GM23248 (cell line): ENCODE measurements around the gene VSTM1. TPM values are rescaled to one million over a fixed set of nuclear protein-coding genes. Genes with fewer than 3 reads are reported as not detected.
"Not testable (repeated sequence)": the region's sequence is repeated elsewhere in the genome, so short reads cannot be mapped to it uniquely, and the experiment has no call there.

Source experiments
- DNase-seq: peaks from one replicate; pipeline ENCODE4 v3.0.0-alpha.2; 2015
- H2AFZ ChIP-seq: fragments of 200-600 bp; sonication (generic); 2 replicates; pipeline ENCODE4 v1.6.1; 2016; ENCODE audit warnings: antibody characterized with exemption
- H3F3A ChIP-seq: fragments of 200-600 bp; sonication (generic); 2 replicates; pipeline ENCODE4 v1.6.1; 2016; ENCODE audit warnings: mild to moderate bottlenecking, antibody characterized with exemption, mixed run types; ENCODE audit not compliant: insufficient read depth
- H3K27ac ChIP-seq: fragments of 200-600 bp; sonication (generic); 2 replicates; pipeline ENCODE4 v1.5.1; 2016; ENCODE audit warnings: mild to moderate bottlenecking
- H3K27me3 ChIP-seq: fragments of 200-600 bp; sonication (generic); replicated peaks from 2 replicates; pipeline ENCODE4 v1.6.1; 2016; ENCODE audit warnings: mild to moderate bottlenecking; ENCODE audit not compliant: insufficient read depth
- H3K36me3 ChIP-seq: fragments of 200-600 bp; sonication (generic); 2 replicates; pipeline ENCODE4 v1.6.1; 2016; ENCODE audit warnings: low read depth, mild to moderate bottlenecking
- H3K4me1 ChIP-seq: fragments of 200-600 bp; sonication (generic); 2 replicates; pipeline ENCODE4 v1.6.1; 2016; ENCODE audit warnings: mild to moderate bottlenecking; ENCODE audit not compliant: insufficient read depth
- H3K4me2 ChIP-seq: fragments of 200-600 bp; sonication (generic); one replicate; pipeline ENCODE4 v1.6.1; 2016; ENCODE audit warnings: mild to moderate bottlenecking; ENCODE audit not compliant: unreplicated experiment
- H3K4me3 ChIP-seq: fragments of 200-600 bp; sonication (generic); 2 replicates; pipeline ENCODE4 v1.5.1; 2016; ENCODE audit warnings: mild to moderate bottlenecking
- H3K79me2 ChIP-seq: fragments of 200-600 bp; sonication (generic); 2 replicates; pipeline ENCODE4 v1.6.1; 2016; ENCODE audit warnings: mild to moderate bottlenecking; ENCODE audit not compliant: insufficient read depth
- H3K9ac ChIP-seq: fragments of 200-600 bp; sonication (generic); 2 replicates; pipeline ENCODE4 v1.6.1; 2016; ENCODE audit warnings: mild to moderate bottlenecking
- H3K9me2 ChIP-seq: fragments of 200-600 bp; sonication (generic); 2 replicates; pipeline ENCODE4 v1.6.1; 2016; ENCODE audit warnings: mixed run types, mild to moderate bottlenecking, moderate library complexity; ENCODE audit not compliant: insufficient read depth
- H3K9me3 ChIP-seq: fragments of 200-600 bp; sonication (generic); one replicate; pipeline ENCODE4 v1.6.1; 2017; ENCODE audit warnings: low read depth
- H4K20me1 ChIP-seq: fragments of 200-600 bp; sonication (generic); 2 replicates; pipeline ENCODE4 v1.6.0; 2016; ENCODE audit not compliant: insufficient read depth
- EZH2 ChIP-seq: fragments of 200-600 bp; sonication (generic); IDR thresholded peaks from 2 replicates; pipeline ENCODE4 v1.6.1; 2018; ENCODE audit warnings: antibody characterized with exemption, mild to moderate bottlenecking; ENCODE audit not compliant: insufficient read depth, poor library complexity, severe bottlenecking
- EZH2phosphoT487 ChIP-seq: fragments of 200-600 bp; sonication (generic); IDR thresholded peaks from 2 replicates; pipeline ENCODE4 v1.6.1; 2018; ENCODE audit warnings: antibody characterized with exemption, moderate library complexity, mild to moderate bottlenecking, low read depth; ENCODE audit not compliant: insufficient read depth
- WGBS, 2 experiments: methylation state at CpG; one replicate each; pipeline ENCODE4 v1.1.6; 2015 to 2017; ENCODE audit warnings: low lambda C conversion rate in 2 of 2, low coverage in 1 of 2; ENCODE audit errors: missing lambda C conversion rate in 2 of 2; 5-methylcytosine and 5-hydroxymethylcytosine counted together
- in situ Hi-C: fragments of 300-500 bp; cut with MboI; formaldehyde crosslinking; loops from 2 replicates; pipeline ENCODE4 v1.15.0; 2020
- polyA plus RNA-seq: library from polyadenylated mRNA; unstranded; fragments of >200 nt; fragmentation: Nextera tagmentation; extraction: Ambion mirVana; gene quantifications from 2 replicates; pipeline ENCODE4 v1.2.1, GENCODE V29; 2016
- total RNA-seq: library from RNA; depleted of rRNA; stranded (reverse); fragments of >200 nt; shearing (Covaris generic); gene quantifications from 2 replicates; pipeline ENCODE4 v1.2.3, GENCODE V29; 2014

Gene VSTM1
- total and polyA plus RNA-seq, 2 experiments from 2014 or later = not detected

- Histone ChIP-seq H3K4me3 (no peak within 1 kb of the TSS), H4K20me1 (no peaks in the 10 kb centered on the region), H3K9me3 (no peaks in the 10 kb centered on the region), H3K4me2 (no peak within 1 kb of the TSS), H3K9me2 (no peaks in the 10 kb centered on the region), H3K79me2 (peaks cover 27% of the 10 kb centered on the region), H3F3A (no peaks in the 10 kb centered on the region), H2AFZ (no peak within 1 kb of the TSS), H3K4me1 (no peaks in the 10 kb centered on the region), H3K27me3 (no peaks in the 10 kb centered on the region), H3K27ac (no peak within 1 kb of the TSS), H3K9ac (no peak within 1 kb of the TSS), H3K36me3 (no peaks in the 10 kb centered on the region)
- WGBS, 2 experiments = 20 to 27% methylated on average over 5 of the region's 5 CpGs
- TF ChIP-seq EZH2 (no peak), EZH2phosphoT487 (no peak)
- DNase-seq = no peak
- in situ Hi-C loops = no loop called here
Observed at GRCh38 chr19:54100561-54100960, 36.9 kb upstream of the VSTM1 start, which contains the start of gene OSCAR. OSCAR (minus strand) TSS chr19:54100803; CDS start chr19:54100792, 11 bp downstream.

GRCh38 chr19:54099903-54100255 lies 36.2 kb upstream of the VSTM1 start:
- H3K36me3 ChIP-seq, H3K4me1 ChIP-seq, H3K27ac ChIP-seq, H3K9me2 ChIP-seq, H3K27me3 ChIP-seq, in situ Hi-C loops, H3K4me3 ChIP-seq, DNase-seq, H4K20me1 ChIP-seq, H3K4me2 ChIP-seq, H3F3A ChIP-seq, H2AFZ ChIP-seq, H3K9ac ChIP-seq, H3K9me3 ChIP-seq: not testable (repeated sequence)
- WGBS, 2 experiments = 68 to 77% methylated on average over 7 to 9 of the region's 9 CpGs
- H3K79me2 ChIP-seq = peaks cover 22% of the 10 kb centered on the region

- Histone ChIP-seq H3F3A (no peaks in the 10 kb centered on the region), H3K27me3 (no peaks in the 10 kb centered on the region), H3K79me2 (peaks cover 17% of the 10 kb centered on the region), H2AFZ (no peak overlapping the region), H3K9me2 (no peaks in the 10 kb centered on the region), H3K9ac (no peak overlapping the region), H3K4me3 (no peak overlapping the region), H3K27ac (no peak overlapping the region), H3K36me3 (no peaks in the 10 kb centered on the region), H3K9me3 (no peaks in the 10 kb centered on the region), H3K4me2 (no peak overlapping the region), H4K20me1 (no peaks in the 10 kb centered on the region), H3K4me1 (no peaks in the 10 kb centered on the region)
- WGBS, 2 experiments = 84 to 86% methylated on average over 12 of the region's 12 CpGs
- no peak for DNase-seq
- no peak for TF ChIP-seq EZH2phosphoT487
- in situ Hi-C loops = no loop called here
Observed at GRCh38 chr19:54099190-54099902, 35.6 kb upstream of the VSTM1 start.

GRCh38 chr19:54096617-54097106 lies 33.0 kb upstream of the VSTM1 start:
- peak overlapping the region; percentile 72 for H3K9ac ChIP-seq

GRCh38 chr19:54095859-54096616 lies 32.3 kb upstream of the VSTM1 start:
- H3K27ac ChIP-seq, H3K9me3 ChIP-seq, in situ Hi-C loops, H3K27me3 ChIP-seq, H3F3A ChIP-seq, H3K36me3 ChIP-seq, H4K20me1 ChIP-seq, H3K79me2 ChIP-seq, H3K9me2 ChIP-seq, H3K4me1 ChIP-seq: not testable (repeated sequence)
- Histone ChIP-seq H3K4me3 (peak overlapping the region; percentile 73), H3K9ac (peak overlapping the region; percentile 25; the same call in 1 of the 2 replicates), H2AFZ (peak overlapping the region; percentile 96), H3K4me2 (peak overlapping the region; percentile 60)
- peak; percentile 79 for DNase-seq
- 2% methylated on average over 31 to 38 of the region's 46 CpGs for WGBS, 2 experiments

More at GRCh38 chr19:54096617-54097106, 33.0 kb upstream of the VSTM1 start:
- H3K36me3 ChIP-seq = no peaks in the 10 kb centered on the region
- DNase-seq = peak; percentile 66
- peak overlapping the region; percentile 22; the same call in 1 of the 2 replicates for H3K27ac ChIP-seq
- H3K9me3 ChIP-seq = no peaks in the 10 kb centered on the region
- 11 to 14% methylated on average over 10 to 14 of the region's 14 CpGs for WGBS, 2 experiments
- H3K79me2 ChIP-seq = no peaks in the 10 kb centered on the region
- no peaks in the 10 kb centered on the region for H3K4me1 ChIP-seq
- no peaks in the 10 kb centered on the region for H3F3A ChIP-seq
- H4K20me1 ChIP-seq = no peaks in the 10 kb centered on the region
- peak overlapping the region; percentile 73 for H3K4me3 ChIP-seq
- no peaks in the 10 kb centered on the region for H3K27me3 ChIP-seq
- peak overlapping the region; percentile 96 for H2AFZ ChIP-seq
- H3K4me2 ChIP-seq = peak overlapping the region; percentile 91
- in situ Hi-C loops = no loop called here
- TF ChIP-seq EZH2phosphoT487 = no peak
- no peaks in the 10 kb centered on the region for H3K9me2 ChIP-seq
